ENCODE data around the gene BBOF1. TPM values are rescaled to one million over a fixed set of nuclear protein-coding genes. Genes with fewer than 3 reads are reported as not detected.
A peak's percentile ranks its signal among the peaks of the same experiment; 100 is the strongest.

The BBOF1 gene
- total RNA-seq, 4 donors from 2014 or later = 2.0 to 6.9 (median 4.6) TPM

- Histone ChIP-seq H3K9me3 (no peaks in the 10 kb centered on the region), H3K4me1 (peaks cover 0 to 39% (median 14%) of the 10 kb centered on the region in 3 donors), H3K36me3 (no peaks in the 10 kb centered on the region), H3K27me3 (no peaks in the 10 kb centered on the region), H3K27ac (no peak overlapping the region), H3K4me3 (no peak overlapping the region)
- DNase-seq = no peak
- 82 to 91% methylated on average over 2 to 3 of the region's 3 CpGs for WGBS, 2 donors
- intact Hi-C loops (cut with DNase I) = no loop called here
- TF ChIP-seq CTCF (IDR thresholded peaks at IDR 0.05) (no peak), POLR2A (IDR thresholded peaks at IDR 0.05) (no peak)
These were observed 62.3 kb downstream of the BBOF1 start for GRCh38 chr14:74081491-74081890.

- H3K4me1 ChIP-seq = peaks cover 0 to 42% (median 14%) of the 10 kb centered on the region in 3 donors
- TF ChIP-seq CTCF (IDR thresholded peaks at IDR 0.05) = no peak
- no peak for TF ChIP-seq POLR2A (IDR thresholded peaks at IDR 0.05)
- H3K9me3 ChIP-seq = no peaks in the 10 kb centered on the region
- WGBS, 2 donors = 83 to 87% methylated on average over 3 of the region's 3 CpGs
- H3K27ac ChIP-seq = peak overlapping the region in 2 of 4 donors; percentile 94 to 96
- intact Hi-C loops (cut with DNase I) = no loop called here
- no peaks in the 10 kb centered on the region for H3K27me3 ChIP-seq
- peak overlapping the region in 2 of 4 donors; percentile 71 to 76 for H3K4me3 ChIP-seq
- H3K36me3 ChIP-seq = no peaks in the 10 kb centered on the region
- no peak for DNase-seq
These were observed 64.0 kb downstream of the BBOF1 start for GRCh38 chr14:74083161-74083560.

- WGBS, 2 donors = 1 to 3% methylated on average over 15 of the region's 15 CpGs
- no peaks in the 10 kb centered on the region for H3K27me3 ChIP-seq
- peak overlapping the region; percentile 57 to 76 (median 73) for H3K4me3 ChIP-seq
- peaks cover 0 to 42% (median 14%) of the 10 kb centered on the region in 3 donors for H3K4me1 ChIP-seq
- H3K36me3 ChIP-seq = no peaks in the 10 kb centered on the region
- H3K9me3 ChIP-seq = no peaks in the 10 kb centered on the region
- H3K27ac ChIP-seq = peak overlapping the region; percentile 90 to 96 (median 93)
- intact Hi-C loops (cut with DNase I) = no loop called here
- DNase-seq = no peak
- TF ChIP-seq CTCF (IDR thresholded peaks at IDR 0.05) = no peak
- TF ChIP-seq POLR2A (IDR thresholded peaks at IDR 0.05) = no peak
These were observed 64.7 kb downstream of the BBOF1 start for GRCh38 chr14:74083784-74084276.

GRCh38 chr14:74084277-74085046 is 65.3 kb downstream of the BBOF1 start, which contains the start of the genes ALDH6A1 and LIN52:
ALDH6A1 (minus strand) TSS chr14:74084453; CDS start chr14:74084394, 59 bp downstream.
LIN52 (plus strand) TSS chr14:74084956; CDS start chr14:74084975, 19 bp downstream.
- peak within 1 kb of the TSS; percentile 71 to 76 (median 76) for H3K4me3 ChIP-seq
- TF ChIP-seq POLR2A (IDR thresholded peaks at IDR 0.05) (peak in 3 of 4 donors; percentile 92 to 94 (median 94)), CTCF (IDR thresholded peaks at IDR 0.05) (no peak)
- no peaks in the 10 kb centered on the region for H3K27me3 ChIP-seq
- intact Hi-C loops (cut with DNase I) = no loop called here
- no peaks in the 10 kb centered on the region for H3K36me3 ChIP-seq
- H3K4me1 ChIP-seq = peaks cover 0 to 42% (median 14%) of the 10 kb centered on the region in 3 donors
- no peaks in the 10 kb centered on the region for H3K9me3 ChIP-seq
- WGBS, 2 donors = 0% methylated on average over 34 to 36 of the region's 46 CpGs
- H3K27ac ChIP-seq = peak within 1 kb of the TSS; percentile 90 to 96 (median 93)
- peak; percentile 93 for DNase-seq

GRCh38 chr14:74085047-74085637 is 66.0 kb downstream of the BBOF1 start:
- peak overlapping the region; percentile 85 to 94 (median 91) for H3K27ac ChIP-seq
- WGBS, 2 donors = 0 to 1% methylated on average over 18 to 19 of the region's 26 CpGs
- H3K4me3 ChIP-seq = peak overlapping the region; percentile 71 to 76 (median 76)
- no peaks in the 10 kb centered on the region for H3K27me3 ChIP-seq
- H3K36me3 ChIP-seq = no peaks in the 10 kb centered on the region
- no peaks in the 10 kb centered on the region for H3K9me3 ChIP-seq
- peaks cover 0 to 42% (median 14%) of the 10 kb centered on the region in 3 donors for H3K4me1 ChIP-seq
- DNase-seq = no peak
- TF ChIP-seq CTCF (IDR thresholded peaks at IDR 0.05) (no peak), POLR2A (IDR thresholded peaks at IDR 0.05) (peak in 1 of 4 donors; percentile 6)
- intact Hi-C loops (cut with DNase I) = no loop called here

All from esophagus squamous epithelium (tissue), 5 donors.